Endodermal cell (in vitro differentiated cells): ENCODE data around the gene PLXNA2. TPM values are rescaled to one million over a fixed set of nuclear protein-coding genes. Genes with fewer than 3 reads are reported as not detected.

Experiments used
- DNase-seq: peaks from one replicate; pipeline ENCODE4 v3.0.0-alpha.2; 2017
- H3K27ac ChIP-seq: 2 replicates; pipeline ENCODE4 v1.5.1; 2013; ENCODE audit warnings: mild to moderate bottlenecking, low read depth, low read length, moderate library complexity
- H3K27me3 ChIP-seq: 2 replicates; pipeline ENCODE4 v1.6.1; 2013; ENCODE audit warnings: mild to moderate bottlenecking, low read length, moderate library complexity; ENCODE audit not compliant: insufficient read depth, control insufficient read depth, poor library complexity, severe bottlenecking
- H3K36me3 ChIP-seq: 2 replicates; pipeline ENCODE4 v1.7.0; 2013; ENCODE audit warnings: mild to moderate bottlenecking, low read length, moderate library complexity; ENCODE audit not compliant: control insufficient read depth, insufficient read depth
- H3K4me1 ChIP-seq: one replicate; pipeline ENCODE4 v1.7.0; 2013; ENCODE audit warnings: low read length; ENCODE audit not compliant: control insufficient read depth, insufficient read depth
- H3K4me3 ChIP-seq: 2 replicates; pipeline ENCODE4 v1.5.1; 2013; ENCODE audit warnings: mild to moderate bottlenecking, low read length, moderate library complexity
- H3K9ac ChIP-seq: 2 replicates; pipeline ENCODE4 v1.6.1; 2013; ENCODE audit warnings: mild to moderate bottlenecking, low read length, moderate library complexity; ENCODE audit not compliant: poor library complexity, severe bottlenecking; ENCODE audit errors: extremely low read depth
- H3K9me3 ChIP-seq: 2 replicates; pipeline ENCODE4 v1.6.1; 2013; ENCODE audit warnings: mild to moderate bottlenecking, low read length, moderate library complexity; ENCODE audit not compliant: control insufficient read depth
- H3K27ac Mint-ChIP-seq: 2 replicates; pipeline ENCODE4 v1.8.0; 2020; ENCODE audit warnings: mixed read lengths
- H3K27me3 Mint-ChIP-seq: 2 replicates; pipeline ENCODE4 v1.8.0; 2021; ENCODE audit warnings: mild to moderate bottlenecking, mixed read lengths; ENCODE audit not compliant: insufficient read depth
- H3K36me3 Mint-ChIP-seq: 2 replicates; pipeline ENCODE4 v1.8.0; 2020; ENCODE audit warnings: low read depth, mixed read lengths
- H3K4me1 Mint-ChIP-seq: 2 replicates; pipeline ENCODE4 v1.8.0; 2020; ENCODE audit warnings: mixed read lengths
- H3K4me3 Mint-ChIP-seq: 2 replicates; pipeline ENCODE4 v1.8.0; 2020; ENCODE audit warnings: mild to moderate bottlenecking, moderate library complexity, mixed read lengths
- H3K9me3 Mint-ChIP-seq: 2 replicates; pipeline ENCODE4 v1.8.0; 2020; ENCODE audit warnings: mild to moderate bottlenecking, mixed read lengths
- CTCF ChIP-seq: fragments of 200-600 bp; sonication (generic); conservative IDR thresholded peaks from 2 replicates; pipeline ENCODE4 v1.5.0; 2021; ENCODE audit warnings: antibody characterized with exemption, mild to moderate bottlenecking
- WGBS, 2 experiments: methylation state at CpG; one replicate each; pipeline versions ENCODE4 v1.1.5 to v1.1.7; 2013; ENCODE audit warnings: missing lambda C conversion rate in 2 of 2, mixed read lengths in 1 of 2; ENCODE audit not compliant: insufficient coverage in 1 of 2, insufficient read length in 1 of 2; 5-methylcytosine and 5-hydroxymethylcytosine counted together
- total RNA-seq, 2 donors: library from RNA; stranded (reverse); fragmentation: NEBNext Ultra II Directional in 1 of 2; extraction: Animal tissue kit (Norgen Biotek cat#: 25700) in 1 of 2; gene quantifications; 2 replicates in 1 of 2; 3 replicates in 1 of 2; pipeline ENCODE4 v1.2.1, GENCODE V29; 2021

PLXNA2 gene
- total RNA-seq, 2 donors from 2014 or later, result 61.2 to 86.1 TPM

GRCh38 chr1:207988326-207989165 lies 255.6 kb downstream of the PLXNA2 start:
- Mint-ChIP-seq H3K27me3 (peaks cover 13% of the 10 kb centered on the region), H3K9me3 (peaks cover under 1% of the 10 kb centered on the region), H3K27ac (no peak overlapping the region), H3K36me3 (no peaks in the 10 kb centered on the region), H3K4me3 (no peak overlapping the region), H3K4me1 (no peaks in the 10 kb centered on the region)
- Histone ChIP-seq H3K4me1 (no peaks in the 10 kb centered on the region), H3K27me3 (peaks cover 1% of the 10 kb centered on the region), H3K27ac (no peak overlapping the region), H3K9me3 (no peaks in the 10 kb centered on the region), H3K9ac (no peak overlapping the region), H3K36me3 (no peaks in the 10 kb centered on the region), H3K4me3 (no peak overlapping the region)
- no peak for TF ChIP-seq CTCF
- DNase-seq, result peak; percentile 28
- 94 to 96% methylated on average over 7 to 10 of the region's 10 CpGs for WGBS, 2 experiments

GRCh38 chr1:207987164-207987563 lies 257.0 kb downstream of the PLXNA2 start:
- peaks cover 18% of the 10 kb centered on the region for H3K27me3 Mint-ChIP-seq
- H3K36me3 ChIP-seq, result no peaks in the 10 kb centered on the region
- H3K27me3 ChIP-seq, result peaks cover 15% of the 10 kb centered on the region
- H3K4me1 Mint-ChIP-seq, result no peaks in the 10 kb centered on the region
- no peaks in the 10 kb centered on the region for H3K9me3 ChIP-seq
- no peak for TF ChIP-seq CTCF
- 88 to 92% methylated on average over 4 to 5 of the region's 5 CpGs for WGBS, 2 experiments
- no peaks in the 10 kb centered on the region for H3K4me1 ChIP-seq
- H3K4me3 Mint-ChIP-seq, result no peak overlapping the region
- no peak overlapping the region for H3K9ac ChIP-seq
- H3K4me3 ChIP-seq, result no peak overlapping the region
- no peaks in the 10 kb centered on the region for H3K9me3 Mint-ChIP-seq
- no peaks in the 10 kb centered on the region for H3K36me3 Mint-ChIP-seq
- no peak overlapping the region for H3K27ac ChIP-seq
- no peak for DNase-seq
- no peak overlapping the region for H3K27ac Mint-ChIP-seq

- Mint-ChIP-seq H3K9me3 (no peaks in the 10 kb centered on the region), H3K4me1 (no peaks in the 10 kb centered on the region), H3K27me3 (peaks cover 26% of the 10 kb centered on the region), H3K36me3 (no peaks in the 10 kb centered on the region), H3K4me3 (no peak overlapping the region), H3K27ac (no peak overlapping the region)
- TF ChIP-seq CTCF, result no peak
- Histone ChIP-seq H3K9ac (no peak overlapping the region), H3K27ac (no peak overlapping the region), H3K27me3 (peaks cover 24% of the 10 kb centered on the region), H3K36me3 (no peaks in the 10 kb centered on the region), H3K4me1 (no peaks in the 10 kb centered on the region), H3K9me3 (no peaks in the 10 kb centered on the region), H3K4me3 (no peak overlapping the region)
- no peak for DNase-seq
- 91 to 92% methylated on average over 5 to 7 of the region's 7 CpGs for WGBS, 2 experiments
Observed at GRCh38 chr1:207985996-207986395, 258.2 kb downstream of the PLXNA2 start.
